Upper lobe of right lung (tissue), 1 donor: ENCODE data around the gene ZCCHC24. TPM values are rescaled to one million over a fixed set of nuclear protein-coding genes. Genes with fewer than 3 reads are reported as not detected.

Experiments used
- ATAC-seq: fragments of 200-7000 bp; cut with Tn5 transposase; one replicate; pipeline ENCODE4 v1.9.1; 2020; ENCODE audit warnings: mild to moderate bottlenecking, moderate library complexity
- DNase-seq: peaks from one replicate; pipeline ENCODE4 v3.0.0-alpha.2; 2020
- H3K27ac ChIP-seq: fragments of 200-600 bp; one replicate; pipeline ENCODE4 v1.8.0; 2022
- H3K27me3 ChIP-seq: fragments of 200-600 bp; one replicate; pipeline ENCODE4 v1.8.0; 2022; ENCODE audit warnings: mild to moderate bottlenecking
- H3K36me3 ChIP-seq: fragments of 200-600 bp; one replicate; pipeline ENCODE4 v1.8.0; 2022
- H3K4me1 ChIP-seq: fragments of 200-600 bp; one replicate; pipeline ENCODE4 v1.8.0; 2022
- H3K4me3 ChIP-seq: fragments of 200-600 bp; one replicate; pipeline ENCODE4 v1.8.0; 2022; ENCODE audit warnings: mild to moderate bottlenecking
- H3K9me3 ChIP-seq: fragments of 200-600 bp; one replicate; pipeline ENCODE4 v1.8.0; 2022
- intact Hi-C: fragments of 100-400 bp; cut with DNase I; formaldehyde crosslinking; loops from one replicate; pipeline ENCODE4 v1.11.0; 2022
- total RNA-seq: library from RNA; stranded (reverse); fragmentation: NEBNext Ultra II Directional; extraction: Animal tissue kit (Norgen Biotek cat#: 25700); gene quantifications from one replicate; pipeline ENCODE4 v1.2.1, GENCODE V29; 2021
- TF ChIP-seq, protein P1 (sequence below): fragments of 200-600 bp; IDR thresholded peaks from one replicate; pipeline ENCODE4 v1.8.0; 2022; ENCODE audit warnings: antibody characterized with exemption
- donor health status: DM: no; HTN: yes; CAD: no; lungs with severe emphysema.

ZCCHC24 gene
- total RNA-seq, 1 donor from 2014 or later = 32.4 TPM

DNA sequence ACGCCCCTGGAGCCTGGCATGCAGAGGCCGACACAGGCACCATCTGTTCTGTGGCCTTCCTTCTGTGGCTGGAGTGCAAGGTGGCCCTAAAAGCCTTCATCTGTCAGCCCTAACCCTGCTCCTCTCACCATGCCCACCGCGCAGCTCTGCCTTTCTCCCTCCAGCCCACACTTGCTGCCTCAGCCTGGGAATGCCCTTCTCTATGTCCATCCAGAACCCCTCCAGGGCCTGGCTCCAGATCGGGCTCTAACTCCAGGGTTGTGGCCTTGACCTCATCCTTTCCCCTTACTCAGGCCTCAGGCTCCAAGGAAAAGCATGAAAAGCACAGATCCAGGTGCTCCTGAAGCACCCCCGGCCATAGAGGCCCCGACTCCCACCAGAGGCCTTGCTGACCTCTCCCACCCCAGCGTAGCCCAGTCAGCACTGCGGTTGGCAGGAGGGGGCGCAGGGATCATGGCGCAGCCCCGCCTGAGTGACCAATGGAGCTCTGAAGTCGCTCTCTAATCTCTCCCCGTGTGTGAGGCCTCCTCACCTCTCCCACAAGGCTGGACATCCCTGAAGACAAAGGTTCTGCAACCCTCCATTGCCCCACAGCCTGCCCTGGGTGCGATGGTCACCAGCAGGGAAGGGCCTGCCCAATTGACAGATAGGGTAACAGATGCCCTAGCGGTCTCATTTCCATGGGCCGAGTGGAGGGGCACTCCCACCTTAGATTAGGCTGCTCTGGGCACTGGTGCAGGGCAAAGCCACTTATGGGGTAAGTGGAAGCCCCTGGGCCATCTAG, 9.2 kb downstream of the ZCCHC24 start:
- intact Hi-C loops = no loop called here
- Histone ChIP-seq H3K4me3 (no peak overlapping the region), H3K27ac (peak overlapping the region; percentile 75), H3K36me3 (peaks cover 6% of the 10 kb centered on the region), H3K4me1 (peaks cover 33% of the 10 kb centered on the region), H3K9me3 (no peaks in the 10 kb centered on the region), H3K27me3 (no peaks in the 10 kb centered on the region)
- TF ChIP-seq, protein P1, sequence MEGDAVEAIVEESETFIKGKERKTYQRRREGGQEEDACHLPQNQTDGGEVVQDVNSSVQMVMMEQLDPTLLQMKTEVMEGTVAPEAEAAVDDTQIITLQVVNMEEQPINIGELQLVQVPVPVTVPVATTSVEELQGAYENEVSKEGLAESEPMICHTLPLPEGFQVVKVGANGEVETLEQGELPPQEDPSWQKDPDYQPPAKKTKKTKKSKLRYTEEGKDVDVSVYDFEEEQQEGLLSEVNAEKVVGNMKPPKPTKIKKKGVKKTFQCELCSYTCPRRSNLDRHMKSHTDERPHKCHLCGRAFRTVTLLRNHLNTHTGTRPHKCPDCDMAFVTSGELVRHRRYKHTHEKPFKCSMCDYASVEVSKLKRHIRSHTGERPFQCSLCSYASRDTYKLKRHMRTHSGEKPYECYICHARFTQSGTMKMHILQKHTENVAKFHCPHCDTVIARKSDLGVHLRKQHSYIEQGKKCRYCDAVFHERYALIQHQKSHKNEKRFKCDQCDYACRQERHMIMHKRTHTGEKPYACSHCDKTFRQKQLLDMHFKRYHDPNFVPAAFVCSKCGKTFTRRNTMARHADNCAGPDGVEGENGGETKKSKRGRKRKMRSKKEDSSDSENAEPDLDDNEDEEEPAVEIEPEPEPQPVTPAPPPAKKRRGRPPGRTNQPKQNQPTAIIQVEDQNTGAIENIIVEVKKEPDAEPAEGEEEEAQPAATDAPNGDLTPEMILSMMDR = no peak
- peak; percentile 53 for DNase-seq
- no peak for ATAC-seq

DNA sequence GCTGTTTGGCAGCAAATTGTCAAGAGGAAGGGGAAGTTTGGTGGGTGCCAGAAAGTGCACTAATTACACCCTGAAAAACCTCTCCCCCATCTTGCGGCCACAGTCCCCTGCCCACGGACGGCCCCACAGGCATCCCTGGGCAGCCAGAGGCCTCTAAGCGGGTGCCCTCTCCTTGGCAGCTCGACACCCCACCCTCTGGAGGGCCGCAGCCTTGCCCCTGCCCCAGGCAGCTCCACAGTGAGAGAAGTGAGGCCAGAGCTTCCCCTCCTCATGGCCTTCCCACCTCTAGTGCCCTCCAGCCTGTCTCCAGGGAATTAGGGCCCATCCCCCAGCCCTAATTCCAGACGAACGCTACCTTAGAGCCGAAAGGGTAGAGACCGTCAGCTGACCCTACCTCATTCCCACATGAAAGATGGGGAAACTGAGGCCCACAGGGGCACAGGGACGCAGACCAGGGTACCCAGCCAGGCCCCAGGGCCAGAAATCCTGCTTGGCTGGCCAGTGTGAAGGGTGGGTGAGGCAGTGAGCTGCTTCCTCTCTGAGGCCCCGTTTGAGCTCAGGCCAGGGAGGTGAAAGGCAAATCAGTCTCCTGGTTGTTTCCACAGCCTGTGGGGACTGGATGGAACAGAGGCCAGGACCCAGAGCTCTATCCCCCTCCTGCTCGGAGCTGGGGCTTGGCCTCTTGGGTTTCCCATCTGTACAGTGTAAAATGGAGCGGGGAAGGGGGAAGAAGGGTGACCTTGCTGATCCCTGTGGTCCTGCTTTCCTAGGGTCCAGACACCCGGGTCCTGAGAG, 10.0 kb downstream of the ZCCHC24 start:
- intact Hi-C loops = no loop called here
- ATAC-seq = peak; percentile 62
- H3K4me3 ChIP-seq = no peak overlapping the region
- TF ChIP-seq, protein P1 = no peak
- H3K9me3 ChIP-seq = no peaks in the 10 kb centered on the region
- H3K4me1 ChIP-seq = peaks cover 33% of the 10 kb centered on the region
- DNase-seq = peak; percentile 63
- peak overlapping the region; percentile 75 for H3K27ac ChIP-seq
- no peaks in the 10 kb centered on the region for H3K27me3 ChIP-seq
- H3K36me3 ChIP-seq = peaks cover 13% of the 10 kb centered on the region

- Histone ChIP-seq H3K27me3 (no peaks in the 10 kb centered on the region), H3K27ac (peak overlapping the region; percentile 75), H3K9me3 (no peaks in the 10 kb centered on the region), H3K36me3 (peaks cover 13% of the 10 kb centered on the region), H3K4me1 (peaks cover 33% of the 10 kb centered on the region), H3K4me3 (no peak overlapping the region)
- peak; percentile 40 for DNase-seq
- no peak for ATAC-seq
- intact Hi-C loops = no loop called here
- TF ChIP-seq, protein P1 = no peak
These were observed 10.6 kb downstream of the ZCCHC24 start for GRCh38 chr10:79434821-79435251.

DNA sequence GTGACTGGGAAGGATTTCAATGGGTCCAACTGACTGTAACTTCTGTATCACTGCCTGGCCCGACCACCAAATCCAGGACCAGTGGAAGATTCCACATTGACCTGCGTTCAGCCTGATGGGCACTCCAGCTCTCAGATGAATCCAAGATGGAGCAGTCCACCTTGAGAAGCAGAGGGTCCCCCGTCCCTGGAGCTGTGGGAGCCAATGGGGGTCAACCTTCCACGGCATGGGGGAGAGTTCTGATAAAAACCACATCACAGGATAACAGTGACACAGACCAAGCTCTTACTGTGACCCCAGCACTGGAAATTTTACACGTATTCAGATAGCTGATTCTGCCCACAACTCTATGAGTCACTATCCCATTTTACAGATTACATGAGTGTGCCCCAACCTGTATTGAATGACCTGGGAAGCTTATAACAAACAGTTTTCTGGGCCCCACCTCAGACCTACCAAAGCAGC, 11.2 kb downstream of the ZCCHC24 start:
- Histone ChIP-seq H3K27ac (peak overlapping the region; percentile 30), H3K36me3 (peaks cover 13% of the 10 kb centered on the region), H3K4me3 (no peak overlapping the region), H3K9me3 (no peaks in the 10 kb centered on the region), H3K4me1 (peaks cover 33% of the 10 kb centered on the region), H3K27me3 (no peaks in the 10 kb centered on the region)
- no peak for ATAC-seq
- TF ChIP-seq, protein P1 = no peak
- intact Hi-C loops = no loop called here
- DNase-seq = peak; percentile 38

- Histone ChIP-seq H3K9me3 (no peaks in the 10 kb centered on the region), H3K27me3 (no peaks in the 10 kb centered on the region), H3K4me3 (no peak overlapping the region), H3K36me3 (peaks cover 13% of the 10 kb centered on the region), H3K27ac (peak overlapping the region; percentile 30), H3K4me1 (peaks cover 32% of the 10 kb centered on the region)
- ATAC-seq (no peak), DNase-seq (peak; percentile 49)
- intact Hi-C loops = no loop called here
- TF ChIP-seq, protein P1 = no peak
These were observed 11.9 kb downstream of the ZCCHC24 start for GRCh38 chr10:79433324-79434222.
